Hepatocyte (in vitro differentiated cells): Measurements from ENCODE around the gene TENM4. TPM values are rescaled to one million over a fixed set of nuclear protein-coding genes. Genes with fewer than 3 reads are reported as not detected.

Experiments used
- DNase-seq: peaks from one replicate; pipeline ENCODE4 v3.0.0-alpha.2; 2016; ENCODE audit warnings: low spot score
- H2AFZ ChIP-seq: fragments of 200-600 bp; sonication (generic); 2 replicates; pipeline ENCODE4 v1.6.0; 2016; ENCODE audit warnings: antibody characterized with exemption, mild to moderate bottlenecking
- H3K27ac ChIP-seq: fragments of 200-600 bp; sonication (generic); 2 replicates; pipeline ENCODE4 v1.5.1; 2016; ENCODE audit warnings: mild to moderate bottlenecking
- H3K27me3 ChIP-seq: fragments of 200-600 bp; sonication (generic); 2 replicates; pipeline ENCODE4 v1.6.1; 2016
- H3K36me3 ChIP-seq: fragments of 200-600 bp; sonication (generic); replicated peaks from 2 replicates; pipeline ENCODE4 v1.5.1; 2016; ENCODE audit warnings: low read depth; ENCODE audit not compliant: insufficient read depth
- H3K4me1 ChIP-seq: fragments of 200-600 bp; sonication (generic); 2 replicates; pipeline ENCODE4 v1.5.1; 2016; ENCODE audit warnings: mild to moderate bottlenecking, moderate library complexity; ENCODE audit not compliant: insufficient read depth
- H3K4me2 ChIP-seq: fragments of 200-600 bp; sonication (generic); 2 replicates; pipeline ENCODE4 v1.6.0; 2016
- H3K4me3 ChIP-seq: fragments of 200-600 bp; sonication (generic); 2 replicates; pipeline ENCODE4 v1.5.1; 2016; ENCODE audit warnings: mild to moderate bottlenecking
- H3K79me2 ChIP-seq: fragments of 200-600 bp; sonication (generic); 2 replicates; pipeline ENCODE4 v1.6.0; 2017; ENCODE audit warnings: mild to moderate bottlenecking
- H3K9me2 ChIP-seq: fragments of 200-600 bp; sonication (generic); replicated peaks from 2 replicates; pipeline ENCODE4 v1.6.0; 2017; ENCODE audit warnings: mild to moderate bottlenecking; ENCODE audit not compliant: insufficient read depth
- H3K9me3 ChIP-seq: fragments of 200-600 bp; sonication (generic); 2 replicates; pipeline ENCODE4 v1.5.1; 2016; ENCODE audit warnings: low read depth, mild to moderate bottlenecking
- H4K20me1 ChIP-seq: fragments of 200-600 bp; sonication (generic); 2 replicates; pipeline ENCODE4 v1.6.0; 2016; ENCODE audit warnings: mild to moderate bottlenecking; ENCODE audit not compliant: insufficient read depth, poor library complexity, severe bottlenecking
- CTCF ChIP-seq: fragments of 200-600 bp; sonication (generic); IDR thresholded peaks from 2 replicates; pipeline ENCODE4 v1.5.1; 2016; ENCODE audit warnings: antibody characterized with exemption, mild to moderate bottlenecking; ENCODE audit not compliant: poor library complexity
- EZH2 ChIP-seq: fragments of 200-600 bp; sonication (generic); IDR thresholded peaks from 2 replicates; pipeline ENCODE4 v1.6.1; 2016; ENCODE audit warnings: antibody characterized with exemption, mild to moderate bottlenecking, borderline replicate concordance
- EZH2phosphoT487 ChIP-seq: fragments of 200-600 bp; sonication (generic); IDR thresholded peaks from one replicate; pipeline ENCODE4 v1.6.1; 2018; ENCODE audit warnings: antibody characterized with exemption, mild to moderate bottlenecking, low read depth, moderate library complexity; ENCODE audit not compliant: unreplicated experiment, severe bottlenecking
- WGBS: methylation state at CpG from one replicate; pipeline ENCODE4 v1.1.6; 2016; ENCODE audit warnings: low lambda C conversion rate; ENCODE audit errors: missing lambda C conversion rate; 5-methylcytosine and 5-hydroxymethylcytosine counted together
- polyA plus RNA-seq: library from polyadenylated mRNA; unstranded; fragments of >200 nt; fragmentation: Nextera tagmentation; extraction: Ambion mirVana; gene quantifications from 2 replicates; pipeline ENCODE4 v1.2.1, GENCODE V29; 2016
- total RNA-seq: library from RNA; depleted of rRNA; stranded (reverse); fragments of >200 nt; gene quantifications from 2 replicates; pipeline ENCODE4 v1.2.3, GENCODE V29; 2014

Gene TENM4
- total and polyA plus RNA-seq, 2 experiments from 2014 or later: 18.4 to 18.7 TPM

- no peak overlapping the region for H3K27ac ChIP-seq
- DNase-seq: no peak
- H3K9me3 ChIP-seq: no peaks in the 10 kb centered on the region
- no peaks in the 10 kb centered on the region for H3K9me2 ChIP-seq
- peaks cover 13% of the 10 kb centered on the region for H3K4me1 ChIP-seq
- no peaks in the 10 kb centered on the region for H3K79me2 ChIP-seq
- no peak overlapping the region for H3K4me2 ChIP-seq
- H3K36me3 ChIP-seq: no peaks in the 10 kb centered on the region
- no peaks in the 10 kb centered on the region for H4K20me1 ChIP-seq
- H3K27me3 ChIP-seq: no peaks in the 10 kb centered on the region
- H3K4me3 ChIP-seq: no peak overlapping the region
- TF ChIP-seq EZH2phosphoT487 (no peak), EZH2 (no peak), CTCF (no peak)
- WGBS: 83% methylated on average over 3 of the region's 3 CpGs
- H2AFZ ChIP-seq: no peak overlapping the region
These were observed 394.5 kb downstream of the TENM4 start for GRCh38 chr11:79046366-79046765.

GRCh38 chr11:79045800-79046304, 395.0 kb downstream of the TENM4 start:
- no peak overlapping the region for H3K4me2 ChIP-seq
- peak; percentile 52 for DNase-seq
- H3K79me2 ChIP-seq: no peaks in the 10 kb centered on the region
- no peaks in the 10 kb centered on the region for H3K9me3 ChIP-seq
- 51% methylated on average over 6 of the region's 6 CpGs for WGBS
- H2AFZ ChIP-seq: no peak overlapping the region
- no peaks in the 10 kb centered on the region for H3K9me2 ChIP-seq
- H3K4me3 ChIP-seq: no peak overlapping the region
- no peaks in the 10 kb centered on the region for H3K36me3 ChIP-seq
- peaks cover 13% of the 10 kb centered on the region for H3K4me1 ChIP-seq
- no peaks in the 10 kb centered on the region for H4K20me1 ChIP-seq
- TF ChIP-seq CTCF: no peak
- TF ChIP-seq EZH2: no peak
- TF ChIP-seq EZH2phosphoT487: no peak
- H3K27ac ChIP-seq: no peak overlapping the region
- H3K27me3 ChIP-seq: no peaks in the 10 kb centered on the region

DNA sequence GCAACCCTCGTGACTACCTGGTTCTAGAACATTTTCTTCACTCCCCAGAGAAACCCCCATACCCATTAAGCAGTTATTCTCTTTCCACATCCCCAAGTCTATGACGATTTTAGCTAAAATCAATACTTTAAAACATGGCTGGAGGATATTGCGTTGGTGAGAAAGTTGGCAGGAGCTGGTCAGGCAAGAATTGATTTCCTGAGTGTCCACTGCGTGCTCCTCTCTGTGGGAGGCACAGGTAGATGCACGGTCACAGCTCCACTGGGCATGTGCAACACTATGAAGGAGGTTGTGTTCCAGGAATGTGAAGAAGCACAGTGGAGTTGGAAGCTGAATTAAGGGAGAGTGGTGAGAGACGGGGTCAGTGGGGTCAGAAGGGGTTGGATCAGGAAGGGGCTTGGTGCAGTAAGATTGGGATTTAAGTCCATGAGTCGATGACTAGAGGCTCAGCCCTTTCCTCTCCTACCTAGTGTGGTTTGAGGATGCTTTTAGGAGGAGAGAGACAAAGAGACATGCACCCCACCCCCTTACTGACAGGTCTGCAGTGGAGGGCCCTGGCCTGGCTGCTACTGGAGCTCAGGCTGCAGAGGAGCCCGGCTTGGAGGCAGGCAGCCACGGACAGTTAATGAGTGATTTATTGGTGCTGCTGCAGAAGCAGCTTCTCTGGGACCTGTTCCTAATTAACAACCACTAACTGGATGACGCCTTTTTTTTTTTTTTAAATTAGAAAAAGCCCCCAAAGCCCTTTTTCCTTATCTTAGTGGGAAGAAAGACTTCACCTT, 395.6 kb downstream of the TENM4 start:
- no peaks in the 10 kb centered on the region for H3K79me2 ChIP-seq
- H3K4me2 ChIP-seq: no peak overlapping the region
- no peak for TF ChIP-seq EZH2phosphoT487
- TF ChIP-seq EZH2: no peak
- TF ChIP-seq CTCF: no peak
- H2AFZ ChIP-seq: no peak overlapping the region
- DNase-seq: no peak
- no peaks in the 10 kb centered on the region for H4K20me1 ChIP-seq
- no peaks in the 10 kb centered on the region for H3K27me3 ChIP-seq
- H3K36me3 ChIP-seq: no peaks in the 10 kb centered on the region
- H3K4me3 ChIP-seq: no peak overlapping the region
- H3K4me1 ChIP-seq: peaks cover 13% of the 10 kb centered on the region
- no peaks in the 10 kb centered on the region for H3K9me3 ChIP-seq
- 62% methylated on average over 10 of the region's 10 CpGs for WGBS
- H3K9me2 ChIP-seq: no peaks in the 10 kb centered on the region
- peak overlapping the region; percentile 3 for H3K27ac ChIP-seq
